ENCODE data around the gene NOS3.
A peak's percentile ranks its signal among the peaks of the same experiment; 100 is the strongest.

Gene NOS3

DNA sequence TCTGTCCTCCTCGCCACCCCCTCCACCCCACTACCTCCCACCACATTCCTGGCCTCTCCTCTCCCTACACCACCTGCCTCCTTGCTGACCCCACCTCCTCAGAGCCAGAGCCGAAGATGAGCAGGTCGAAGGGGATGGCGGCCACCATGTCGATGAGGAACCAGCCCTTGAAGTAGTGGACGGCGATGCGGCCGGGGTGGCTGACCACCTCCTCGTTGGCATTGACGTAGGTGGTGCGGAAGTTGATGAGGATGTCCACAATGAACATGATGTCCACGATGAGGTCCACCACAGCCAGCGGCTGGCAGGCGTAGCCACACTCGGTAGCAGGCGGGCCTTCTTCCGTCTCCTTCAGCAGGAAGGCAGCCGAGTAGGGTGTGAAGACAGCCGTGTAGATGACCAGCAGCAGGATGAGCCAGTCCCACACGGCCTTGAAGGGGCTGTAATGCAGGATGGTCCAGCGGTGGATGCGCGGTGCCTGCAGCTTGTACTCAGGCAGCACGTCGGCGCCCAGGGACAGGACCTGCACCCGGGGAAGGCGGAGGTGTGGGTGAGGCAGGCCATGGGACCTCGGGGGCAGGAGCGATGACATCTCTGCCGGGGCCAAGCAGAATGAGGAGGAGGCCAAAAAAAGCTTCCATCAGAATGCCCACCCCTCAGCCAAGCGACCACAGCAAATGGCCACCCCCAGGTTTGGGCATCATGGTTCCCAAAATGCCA, 38.3 kb upstream of the NOS3 start:
- DNase-seq = no peak

DNA sequence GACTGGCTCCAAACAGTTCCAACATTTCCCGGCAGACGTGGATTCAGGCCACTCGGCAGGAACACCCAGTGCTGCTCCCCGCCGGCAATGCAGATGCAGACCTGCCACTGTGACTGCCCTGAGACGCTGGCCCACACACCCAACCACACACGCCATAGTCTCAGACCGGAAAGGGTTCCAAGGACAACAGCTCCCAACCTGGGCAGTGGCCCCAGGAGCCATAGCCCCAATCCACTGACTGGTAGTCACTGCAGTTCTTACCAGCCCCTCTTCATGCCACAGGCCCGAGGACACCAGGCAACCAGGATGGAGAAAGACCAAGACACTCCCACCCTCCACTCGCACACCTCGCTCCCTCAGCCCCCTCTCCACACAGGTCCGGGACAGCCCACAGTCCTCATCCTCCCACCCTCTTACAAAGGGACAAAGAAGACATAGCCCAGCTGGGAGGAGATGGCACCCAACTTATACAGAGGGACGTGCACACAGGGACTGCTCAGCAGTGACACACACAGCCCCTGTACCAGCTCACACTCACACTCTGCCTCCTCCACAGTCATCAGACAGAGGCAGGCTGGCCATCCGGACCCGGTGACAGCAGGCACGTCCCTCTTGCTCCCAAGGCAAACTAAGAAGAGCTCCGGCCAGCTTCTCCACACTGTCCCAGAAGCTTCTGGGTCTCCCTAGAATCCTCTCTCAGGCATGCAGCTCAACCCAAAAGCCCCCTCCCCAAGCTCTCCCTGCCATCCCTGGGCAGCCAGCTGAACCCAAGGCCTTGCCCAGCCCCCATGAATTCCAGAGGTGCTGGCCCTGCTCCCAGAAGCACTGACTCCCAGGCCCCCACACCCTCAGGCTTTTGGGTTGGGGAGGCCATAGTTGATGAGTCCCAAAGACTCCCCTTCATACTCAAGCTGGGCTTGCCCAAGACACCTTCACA, 37.5 kb upstream of the NOS3 start:
- no peak for DNase-seq

DNA sequence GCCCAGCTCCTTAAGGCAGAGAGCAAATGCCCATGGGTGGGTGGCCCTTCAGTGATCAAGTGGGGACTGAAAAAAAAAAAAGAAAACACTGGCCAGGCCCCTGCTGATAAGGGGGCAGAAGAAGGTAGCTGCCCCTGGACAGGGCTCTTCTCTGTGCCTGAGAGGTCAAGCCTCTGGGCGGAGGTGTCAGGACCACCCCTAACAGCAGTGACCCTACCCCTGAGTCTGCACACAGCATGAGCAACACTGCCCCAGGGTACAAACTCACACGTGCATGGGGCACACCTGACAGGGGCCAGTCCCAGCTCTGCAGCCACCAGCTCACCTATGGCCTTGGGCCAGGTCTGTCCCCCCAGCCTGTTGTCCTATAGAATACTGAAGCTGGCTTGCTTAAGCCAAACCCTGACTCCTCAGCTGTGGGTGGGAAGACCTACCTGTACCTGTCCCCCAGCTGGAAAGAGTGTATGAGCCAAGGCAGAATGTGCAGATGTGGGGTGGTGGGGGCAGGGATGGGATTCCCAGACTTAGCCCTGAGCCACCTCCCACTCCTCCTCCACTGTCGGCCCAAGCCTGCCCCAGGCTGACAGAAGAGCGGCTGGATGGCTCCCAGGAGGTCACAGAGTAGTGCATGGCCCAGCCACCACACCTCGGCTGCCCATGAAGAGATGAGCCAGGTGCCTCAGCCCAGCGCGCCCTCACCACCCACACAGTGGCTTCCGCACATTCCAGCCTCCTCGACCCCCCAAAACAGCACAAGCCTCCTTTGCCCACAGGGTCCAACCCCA, 36.4 kb upstream of the NOS3 start:
- DNase-seq = no peak

DNA sequence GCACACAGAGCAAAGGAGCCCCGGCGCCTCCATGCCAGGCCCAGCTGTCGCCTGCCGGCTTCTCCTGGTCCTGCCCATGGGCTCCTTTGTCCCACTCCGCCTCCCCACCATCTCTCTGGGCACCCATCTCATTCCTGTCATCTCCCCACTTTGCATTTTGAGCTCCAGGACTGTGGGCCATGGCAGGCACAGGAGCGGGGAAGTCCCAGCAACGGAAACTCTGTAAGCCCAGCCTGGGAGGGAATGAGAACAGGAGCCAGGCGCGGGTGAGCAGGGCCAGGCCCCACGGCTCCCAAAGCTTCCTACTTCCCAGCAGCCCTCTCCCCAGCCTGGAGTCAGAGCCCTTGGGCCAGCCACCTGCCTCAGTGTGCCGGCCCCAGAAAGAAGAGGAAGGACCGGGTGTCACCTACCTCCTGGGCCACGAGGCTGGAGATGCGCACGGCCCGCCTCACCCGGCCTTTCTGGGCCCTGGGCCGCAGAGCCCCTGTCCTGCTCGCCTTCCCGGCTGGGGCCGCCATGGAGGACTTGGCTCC, 35.8 kb upstream of the NOS3 start:
- no peak for DNase-seq

DNA sequence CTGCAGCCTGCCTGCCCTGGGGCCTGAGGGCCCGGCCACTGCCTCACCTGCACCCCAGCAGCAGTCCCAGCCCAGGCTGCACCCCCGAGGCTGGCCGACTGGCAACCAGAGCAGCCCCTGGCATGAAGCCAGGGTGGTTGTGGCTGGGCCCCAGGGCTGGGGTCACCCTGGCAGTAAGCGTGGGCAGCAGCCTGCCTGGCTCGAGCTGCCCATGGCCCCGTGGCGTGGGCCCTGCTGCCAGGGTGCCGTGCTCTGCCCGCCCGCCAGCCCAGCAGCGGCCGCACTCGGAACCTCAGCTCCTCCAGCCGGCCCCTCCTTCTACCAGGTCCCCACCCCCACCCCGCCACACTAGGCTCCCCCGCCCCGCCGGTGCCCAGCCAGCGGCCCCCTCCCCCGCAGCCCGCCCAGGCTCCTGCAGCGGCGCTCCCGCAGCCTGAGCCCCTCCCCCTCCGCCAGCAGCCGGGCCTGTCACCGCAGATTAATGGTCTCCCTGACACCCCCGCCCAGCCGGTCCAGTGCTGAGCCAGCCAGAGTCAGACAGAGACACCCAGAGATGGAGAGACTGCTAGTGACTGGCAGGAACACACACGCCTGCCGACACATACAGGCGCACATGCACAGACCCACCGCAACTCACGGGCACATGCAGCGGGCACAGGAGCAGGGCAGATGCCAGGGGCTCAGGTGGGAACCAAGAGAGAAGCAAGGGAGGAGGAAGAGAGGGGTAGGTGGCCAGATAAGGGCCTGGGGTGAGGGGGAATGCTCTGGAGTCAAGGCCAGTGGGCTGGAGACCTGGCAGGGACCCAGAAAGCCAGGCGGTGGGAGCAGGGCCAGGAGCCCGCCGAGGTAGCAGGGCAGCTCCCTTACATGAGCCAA, 35.1 kb upstream of the NOS3 start:
- no peak for DNase-seq

DNA sequence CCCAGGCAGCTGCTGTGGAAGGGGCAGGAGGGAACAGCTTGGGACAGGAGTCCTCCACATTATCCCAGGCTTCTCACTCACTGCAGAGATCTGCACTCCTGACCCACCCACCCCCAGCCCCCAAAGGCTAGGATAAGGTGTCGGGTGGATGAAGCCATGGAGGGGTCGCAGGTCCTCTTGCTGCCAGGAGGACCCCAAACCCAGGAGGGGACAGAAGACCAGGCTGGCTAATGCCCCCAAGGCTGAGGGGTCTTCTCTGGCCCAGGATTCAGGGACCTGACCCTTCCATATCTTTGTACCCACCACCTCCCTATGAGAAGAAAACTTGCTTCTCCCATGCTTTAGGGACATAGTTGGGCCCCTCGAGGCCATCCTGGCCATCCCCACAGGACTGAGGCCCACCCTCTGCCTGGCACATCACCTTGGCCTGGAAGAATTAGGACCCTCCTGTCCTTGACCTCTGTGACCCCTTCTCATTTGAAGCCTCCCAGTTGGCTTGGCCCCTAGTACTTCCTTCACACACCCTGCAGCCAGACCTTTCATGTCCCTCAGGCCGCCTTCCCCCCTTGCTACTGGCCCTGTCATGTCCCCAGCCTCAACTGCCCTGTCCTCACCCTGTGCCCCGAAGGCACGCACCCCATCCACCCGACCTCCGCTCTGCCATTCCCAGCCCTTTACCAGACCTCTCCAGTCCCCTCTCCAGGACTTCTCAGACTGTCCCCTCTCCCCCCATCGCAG, 34.3 kb upstream of the NOS3 start:
- DNase-seq = no peak

DNA sequence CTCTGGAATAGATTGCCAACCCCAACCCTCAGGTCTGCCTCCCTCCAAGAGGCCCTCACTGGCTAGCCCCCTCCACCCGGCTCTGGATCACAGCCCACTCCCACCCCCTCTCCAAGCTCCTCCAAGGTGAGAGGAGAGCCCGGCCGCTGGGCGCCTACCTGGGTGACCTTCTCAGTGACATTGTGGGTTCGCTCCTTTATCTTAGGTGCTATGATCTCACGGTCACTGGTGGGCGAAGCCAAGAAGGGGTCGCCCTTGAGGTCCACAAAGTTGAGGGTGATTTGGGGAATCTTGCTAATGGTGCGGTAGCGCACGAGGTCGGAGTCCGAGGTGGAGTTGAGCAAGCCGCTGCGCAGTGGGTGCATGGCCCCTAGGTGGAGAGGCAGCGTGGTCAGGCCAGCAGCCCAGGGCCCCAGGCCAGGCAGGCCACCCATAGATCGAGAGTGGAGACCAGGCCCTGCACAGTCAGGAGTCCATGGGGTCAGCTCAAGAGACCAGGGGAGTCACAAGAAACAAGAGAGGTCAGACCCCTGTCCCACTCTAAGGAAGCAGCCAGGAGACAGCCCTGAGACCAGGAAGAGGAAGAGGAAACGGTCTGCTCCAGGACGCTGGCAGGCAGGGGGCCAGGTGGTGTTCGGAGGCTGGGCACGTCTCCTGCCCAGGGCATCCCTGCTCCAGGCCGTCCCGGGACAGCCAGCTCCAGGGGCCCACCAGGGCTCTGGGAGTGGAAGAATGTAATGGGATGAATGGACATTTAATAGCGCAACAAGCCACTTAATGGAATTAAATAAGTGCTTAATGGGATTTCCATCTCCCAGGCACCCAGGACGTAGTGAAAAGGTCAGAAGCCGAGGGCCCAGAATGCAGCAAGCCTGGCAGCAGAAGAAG, 33.4 kb upstream of the NOS3 start:
- DNase-seq = no peak

DNA sequence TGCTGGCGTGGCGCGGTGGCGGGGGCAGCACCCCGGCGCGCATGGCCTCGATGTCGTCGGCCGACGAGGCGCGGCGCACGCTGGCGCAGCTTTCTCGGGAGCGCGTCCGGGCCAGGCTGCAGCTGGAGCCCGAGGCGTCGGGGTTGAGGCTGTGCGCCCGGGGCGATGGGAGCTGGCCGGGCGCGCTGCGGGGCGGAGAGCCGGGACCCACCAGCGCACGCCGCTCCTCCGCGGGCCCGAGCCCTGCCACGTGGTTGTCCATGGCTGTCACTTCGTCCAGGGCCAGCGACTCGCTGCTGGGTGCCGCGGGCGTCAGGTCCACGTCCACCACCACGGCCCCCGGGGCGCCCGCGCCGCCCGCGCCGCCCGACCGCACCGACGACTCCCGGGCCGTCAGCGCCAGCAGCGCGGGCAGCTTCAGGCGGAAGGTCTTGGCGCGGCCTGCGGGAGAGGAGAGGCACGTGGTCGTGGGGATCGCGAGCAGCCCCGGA, 32.7 kb upstream of the NOS3 start:
- no peak for DNase-seq

DNA sequence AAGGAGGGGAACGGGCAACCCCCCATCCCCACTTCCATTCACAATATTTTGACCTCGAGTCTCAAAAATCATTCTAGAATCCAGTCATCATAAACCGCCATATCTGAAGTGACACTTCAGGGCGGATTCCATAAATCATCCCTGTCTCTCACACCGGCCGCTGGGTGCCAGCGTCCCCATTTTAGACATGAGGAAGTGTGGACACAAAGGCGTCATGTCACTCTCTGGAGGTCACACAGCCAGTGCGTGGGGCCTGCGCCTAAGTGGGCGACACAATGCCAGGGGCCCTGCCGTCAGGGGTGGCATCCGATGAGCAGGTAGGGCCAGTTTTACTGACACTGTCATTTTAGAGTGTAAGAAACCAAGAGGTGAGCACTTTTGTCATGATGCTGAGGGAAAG, 32.2 kb upstream of the NOS3 start:
- no peak for DNase-seq

DNA sequence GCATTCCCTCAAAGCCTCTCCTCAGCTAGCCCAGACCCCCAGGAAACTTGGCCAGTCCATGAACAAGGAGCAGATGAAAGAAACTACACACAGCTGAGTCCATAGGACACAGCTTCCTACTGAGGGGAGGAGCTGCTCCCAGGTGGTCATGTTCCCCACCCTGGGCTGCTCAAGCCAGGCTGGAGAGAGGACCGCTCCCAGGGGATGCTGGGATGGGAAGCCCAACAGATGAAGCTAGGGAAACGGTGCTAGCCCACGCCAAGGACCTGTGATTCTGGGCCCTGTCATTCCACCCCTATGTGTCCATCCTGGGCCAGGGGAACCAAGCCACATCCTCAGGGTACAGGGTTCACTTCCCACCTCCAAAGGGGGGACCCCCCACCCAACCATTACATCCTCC, 31.7 kb upstream of the NOS3 start:
- DNase-seq = no peak

DNA sequence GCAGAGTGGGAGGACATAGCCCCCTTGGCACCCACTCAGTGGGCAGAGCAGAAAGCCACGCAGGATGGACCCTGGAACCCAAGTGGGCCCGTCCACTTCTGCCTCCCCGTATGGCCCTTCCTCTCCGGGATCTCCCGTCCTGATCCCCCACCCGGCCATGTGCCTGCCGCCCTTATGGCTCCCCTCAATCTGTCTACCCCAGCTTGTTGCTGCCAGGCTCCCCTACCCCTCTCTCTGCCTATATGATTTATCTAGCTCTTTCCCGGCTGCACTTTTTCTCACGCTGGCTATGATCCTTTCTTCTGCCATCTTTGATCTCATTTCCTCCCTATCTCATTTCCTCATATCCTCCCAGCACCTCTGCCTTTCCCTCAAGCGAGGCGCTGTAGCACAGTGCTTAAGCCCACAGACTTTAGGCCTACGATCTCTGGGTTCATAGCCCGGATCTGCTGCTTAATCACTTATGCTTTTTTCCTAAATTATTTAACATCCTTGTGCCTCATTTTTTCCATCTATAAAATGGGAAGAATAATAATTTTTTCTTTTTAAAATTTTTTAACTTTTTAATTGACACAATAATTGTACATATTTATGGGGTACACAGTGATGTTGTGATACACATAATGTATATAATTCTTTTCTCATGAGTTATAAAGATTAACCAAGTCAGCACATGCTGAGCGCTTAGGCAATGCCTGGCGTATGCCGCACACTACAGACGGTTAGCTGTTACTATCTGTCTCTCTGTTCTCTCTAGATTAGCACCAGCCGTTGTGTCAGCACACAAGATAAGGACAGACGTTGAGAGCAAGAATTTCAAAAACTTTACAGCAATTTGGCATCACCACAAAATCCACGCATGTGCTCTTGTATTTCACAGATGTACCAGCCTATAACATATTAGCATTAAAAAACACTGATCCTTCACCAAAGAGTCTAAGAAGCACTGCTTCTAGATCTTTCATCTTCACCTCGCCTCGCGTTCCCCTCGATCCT, 30.8 kb upstream of the NOS3 start:
- no peak for DNase-seq

DNA sequence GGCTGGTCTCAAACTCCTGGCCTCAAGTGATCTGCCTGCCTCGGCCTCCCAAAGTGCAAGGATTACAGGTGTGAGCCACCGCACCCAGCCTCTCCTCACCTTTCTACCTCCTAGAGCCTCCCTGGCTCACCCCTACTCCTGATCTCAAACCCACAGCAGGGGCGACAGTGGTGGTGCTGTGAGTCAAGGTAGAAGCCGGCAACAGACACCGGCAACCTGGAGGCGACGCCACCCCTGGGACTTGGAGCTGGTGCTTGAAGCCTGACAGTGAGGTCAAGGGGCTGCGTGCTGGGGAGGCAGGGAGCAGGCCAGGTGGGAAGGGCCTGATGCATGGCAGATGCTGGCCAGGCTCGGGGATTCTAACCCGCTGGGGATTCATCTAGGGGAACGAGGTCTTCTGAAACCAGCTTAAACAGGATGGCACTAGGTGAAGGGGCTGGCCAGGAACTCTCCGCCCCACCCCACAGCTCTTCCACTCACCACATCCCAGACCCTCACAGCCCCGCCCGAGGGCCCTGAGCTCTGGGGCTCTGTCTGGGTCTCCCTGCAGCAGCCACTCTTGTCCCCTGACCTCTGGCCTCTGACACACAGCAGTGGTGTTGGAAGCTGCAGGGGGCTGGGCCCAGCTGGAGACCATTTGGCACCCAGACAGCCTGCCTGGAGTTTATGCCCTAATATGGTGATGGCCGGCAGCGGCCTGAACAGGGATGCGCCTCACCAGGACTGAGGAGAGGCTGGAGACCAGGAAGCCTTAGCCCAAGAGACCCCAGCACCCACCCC, 29.1 kb upstream of the NOS3 start:
- DNase-seq = no peak

DNA sequence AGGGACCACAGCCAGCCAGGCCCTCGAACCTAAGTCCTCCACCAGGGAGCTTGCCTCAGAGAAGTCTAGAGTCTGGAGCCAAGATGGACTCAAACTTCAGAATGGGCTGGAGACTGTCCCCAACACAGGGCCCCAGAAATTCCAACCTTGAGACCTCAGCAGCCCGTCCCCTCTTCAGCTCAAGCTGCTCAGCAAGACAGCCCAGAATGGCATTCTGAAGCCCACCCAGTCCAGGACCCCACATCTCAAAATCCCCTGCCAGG, 28.6 kb upstream of the NOS3 start:
- no peak for DNase-seq

DNA sequence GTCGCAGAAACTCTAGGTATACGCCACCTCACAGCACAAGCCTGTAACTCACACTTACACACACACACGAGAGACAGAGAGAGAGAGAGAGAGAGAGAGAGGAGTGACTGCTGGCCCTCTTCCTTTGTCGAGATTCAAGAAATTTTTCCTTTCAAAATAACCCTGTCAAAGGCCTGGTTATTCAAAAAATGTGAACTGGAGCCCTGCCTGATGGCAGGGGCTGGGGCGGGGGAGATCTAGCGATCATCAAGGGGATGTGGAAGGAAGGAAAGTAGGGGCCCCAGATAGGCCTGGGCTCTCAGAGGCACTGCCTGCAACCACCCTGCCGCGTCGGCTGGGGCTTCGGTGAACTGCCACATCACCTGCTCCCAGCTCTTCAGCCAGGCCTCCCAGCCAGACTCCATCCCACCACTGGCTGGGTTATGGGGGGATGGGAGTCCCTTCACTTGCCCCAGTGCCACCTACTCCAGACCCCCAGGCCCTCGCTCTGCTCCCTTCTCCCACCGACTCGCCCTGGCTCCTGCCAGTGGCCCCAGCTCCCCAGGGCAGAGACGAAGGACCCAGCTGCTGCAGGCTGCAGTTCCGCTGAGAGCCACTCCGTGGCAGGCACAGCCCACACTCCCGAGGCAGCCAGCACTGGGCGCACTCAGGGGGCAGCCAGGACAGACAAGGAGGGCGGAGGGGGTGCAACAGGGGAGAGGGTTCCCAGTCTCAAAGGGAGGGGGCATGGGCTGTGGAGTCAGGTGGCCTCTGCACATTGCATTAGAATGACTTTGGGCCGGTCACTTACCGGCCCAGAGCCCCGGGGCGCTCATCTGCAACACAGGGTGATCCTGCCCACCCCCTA, 28.0 kb upstream of the NOS3 start:
- DNase-seq = peak; percentile 22

DNA sequence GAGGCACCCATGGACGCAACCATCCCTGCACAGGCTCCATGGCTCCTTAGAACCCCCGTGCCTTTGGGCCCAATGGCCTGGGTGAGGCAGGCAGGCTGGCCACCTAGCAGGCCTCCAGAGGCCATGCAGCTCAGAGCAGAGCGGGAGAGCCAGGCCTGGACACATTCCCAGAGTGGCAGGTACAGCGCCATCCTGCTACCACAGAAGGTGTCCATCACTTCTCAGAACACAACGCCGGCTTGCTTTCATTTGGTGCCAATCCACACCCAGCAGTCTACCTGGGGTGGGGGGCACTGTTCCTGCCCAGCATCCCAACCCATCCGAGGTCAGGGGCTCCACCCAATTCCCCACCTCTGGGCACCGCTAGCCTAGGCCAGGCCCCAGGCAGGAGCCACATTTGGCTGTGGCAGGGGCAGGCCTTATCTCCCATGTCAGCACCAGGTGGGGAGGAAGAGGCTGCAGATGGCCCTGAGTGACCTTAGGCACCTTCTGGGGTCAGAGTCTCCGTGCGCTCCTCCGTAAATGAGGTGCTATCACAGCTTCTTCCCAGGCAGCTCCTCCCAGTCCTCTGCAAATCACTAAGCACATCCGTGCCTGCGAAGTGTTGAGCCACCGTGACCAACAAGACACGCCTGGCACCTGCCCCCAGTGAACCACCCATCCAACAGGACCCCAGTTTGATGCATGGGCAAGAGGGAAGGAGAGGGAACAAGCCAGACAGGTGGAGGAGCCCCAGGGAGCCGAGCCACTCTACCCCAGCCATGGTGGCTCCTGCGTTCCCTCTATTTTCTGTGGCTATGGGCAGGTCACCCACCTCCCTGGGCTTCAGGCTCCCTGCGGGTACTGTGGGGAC, 26.9 kb upstream of the NOS3 start:
- DNase-seq = no peak

DNA sequence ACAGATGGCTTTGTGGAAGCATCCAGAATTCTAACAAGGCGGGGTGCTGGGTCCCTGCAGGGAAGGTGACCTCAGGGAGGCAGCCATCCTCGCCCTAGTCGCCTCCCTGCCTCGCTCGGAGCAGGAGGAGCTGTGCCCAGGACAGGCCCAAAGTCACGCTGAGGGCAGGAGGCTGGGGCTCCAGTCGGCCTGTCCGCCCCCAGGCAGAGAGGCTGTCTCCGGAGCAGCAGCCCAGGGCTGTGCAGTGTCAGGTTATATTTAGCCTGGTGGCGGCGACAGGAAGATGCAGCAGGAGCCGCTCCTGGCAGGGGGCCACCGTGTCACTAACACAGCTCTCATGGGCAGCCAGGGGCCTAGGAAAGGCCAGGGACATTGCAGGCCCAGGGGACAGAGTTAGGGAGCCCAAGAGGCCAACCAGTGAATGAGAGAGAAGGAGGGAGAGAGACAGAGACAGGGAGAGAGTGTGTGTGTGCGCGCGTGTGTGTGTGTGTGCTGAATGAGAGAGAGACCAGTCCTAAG, 26.2 kb upstream of the NOS3 start:
- no peak for DNase-seq

Measured in CD4-positive, alpha-beta T cell treated with Interleukin-4 for 4 hours (primary cell).